DND-41 (cell line): ENCODE data around the gene CTNNBL1.
"Not testable (repeated sequence)": the region's sequence is repeated elsewhere in the genome, so short reads cannot be mapped to it uniquely, and the experiment has no call there.

Experiments used
- CTCF ChIP-seq: IDR thresholded peaks from 2 replicates; pipeline ENCODE4 v1.5.1; 2012; ENCODE audit warnings: borderline replicate concordance, low read length, moderate library complexity, mild to moderate bottlenecking; ENCODE audit not compliant: poor library complexity, severe bottlenecking; ENCODE audit errors: extremely low read depth
- EZH2 ChIP-seq: IDR thresholded peaks from 3 replicates; pipeline ENCODE4 v1.6.1; 2012; ENCODE audit warnings: borderline replicate concordance, low read depth, mild to moderate bottlenecking, moderate library complexity, low read length, inconsistent platforms; ENCODE audit not compliant: severe bottlenecking

- not testable (repeated sequence) for TF ChIP-seq CTCF, EZH2
Measured at GRCh38 chr20:37722312-37722711, 28.5 kb downstream of the CTNNBL1 start.
